NCI-H446 treated with DMSO at 0.1 percent for 48 hours (cell line): ENCODE measurements around the gene OTOA.
"Not testable (repeated sequence)": the region's sequence is repeated elsewhere in the genome, so short reads cannot be mapped to it uniquely, and the experiment has no call there.

ENCODE experiments used
- DNase-seq: peaks from one replicate; lab custom pipeline; 2025; lab: John Stamatoyannopoulos, UW

Gene OTOA

GRCh38 chr16:21663889-21664647, at the start of gene OTOA:
Gene OTOA (plus strand): TSS chr16:21663968. CDS start chr16:21678515, 14,547 bp downstream.
- DNase-seq = no peak

- no peak for DNase-seq
Measured at GRCh38 chr16:21614896-21615295, 48.9 kb upstream of the OTOA start.

- no peak for DNase-seq
Measured at GRCh38 chr16:21617607-21618006, 46.2 kb upstream of the OTOA start.

GRCh38 chr16:21618281-21618680, 45.5 kb upstream of the OTOA start:
- DNase-seq = no peak

GRCh38 chr16:21619765-21620425, 43.9 kb upstream of the OTOA start:
- DNase-seq = no peak

- DNase-seq = no peak
Measured at GRCh38 chr16:21620592-21620991, 43.2 kb upstream of the OTOA start.

- no peak for DNase-seq
Measured at GRCh38 chr16:21622545-21622944, 41.2 kb upstream of the OTOA start.

GRCh38 chr16:21625026-21625425, 38.7 kb upstream of the OTOA start:
- no peak for DNase-seq

GRCh38 chr16:21626659-21627277, 37.0 kb upstream of the OTOA start:
- DNase-seq = no peak

GRCh38 chr16:21628121-21628726, 35.5 kb upstream of the OTOA start:
- DNase-seq = no peak

GRCh38 chr16:21628772-21629171, 35.0 kb upstream of the OTOA start:
- no peak for DNase-seq

GRCh38 chr16:21629616-21630539, 33.9 kb upstream of the OTOA start:
- DNase-seq = not testable (repeated sequence)

GRCh38 chr16:21630866-21631265, 32.9 kb upstream of the OTOA start:
- not testable (repeated sequence) for DNase-seq

GRCh38 chr16:21631376-21631775, 32.4 kb upstream of the OTOA start:
- DNase-seq = not testable (repeated sequence)

GRCh38 chr16:21631951-21632575, 31.7 kb upstream of the OTOA start:
- DNase-seq = not testable (repeated sequence)

- DNase-seq = no peak
Measured at GRCh38 chr16:21634216-21634615, 29.6 kb upstream of the OTOA start.

GRCh38 chr16:21635694-21636093, 28.1 kb upstream of the OTOA start:
- DNase-seq = not testable (repeated sequence)

GRCh38 chr16:21637032-21637968, 26.5 kb upstream of the OTOA start:
- DNase-seq = no peak

- no peak for DNase-seq
Measured at GRCh38 chr16:21638573-21638975, 25.2 kb upstream of the OTOA start.

- no peak for DNase-seq
Measured at GRCh38 chr16:21639493-21639892, 24.3 kb upstream of the OTOA start.
